ENCODE measurements around the gene TBRG1.
"Not testable (repeated sequence)": the region's sequence is repeated elsewhere in the genome, so short reads cannot be mapped to it uniquely, and the experiment has no call there.

GRCh38 chr11:124602723-124603122, 19.9 kb upstream of the TBRG1 start:
- TF ChIP-seq CTCF (IDR thresholded peaks at IDR 0.05; ENCODE audit: control extremely low read depth in 1 of 3, insufficient read depth in 1 of 3, low read depth in 1 of 3, low read length in 3 of 3); CBX5 (IDR thresholded peaks at IDR 0.05; ENCODE audit: low read depth, low read length); POLR2AphosphoS5 (IDR thresholded peaks at IDR 0.05; ENCODE audit: low read depth, low read length); GTF2F1 (IDR thresholded peaks at IDR 0.05; ENCODE audit: borderline replicate concordance, low read depth, low read length); ZNF274 (IDR thresholded peaks at IDR 0.05; ENCODE audit: borderline replicate concordance, extremely low read depth, low read length): not testable (repeated sequence)

Data from H1 (cell line).